Stimulated activated CD4-positive, alpha-beta T cell treated with anti-CD3 and anti-CD28 coated beads, TNF-alpha, amount 100 ng/mL, for 48 hours (primary cell): Measurements from ENCODE around the gene ZNF846.
A peak's percentile ranks its signal among the peaks of the same experiment; 100 is the strongest.
"Not testable (repeated sequence)": the region's sequence is repeated elsewhere in the genome, so short reads cannot be mapped to it uniquely, and the experiment has no call there.

Source experiments
- DNase-seq, 3 donors: peaks; one replicate each; pipeline ENCODE4 v3.0.0-alpha.2; 2020; ENCODE audit warnings: low read depth in 3 of 3

Gene ZNF846

DNA sequence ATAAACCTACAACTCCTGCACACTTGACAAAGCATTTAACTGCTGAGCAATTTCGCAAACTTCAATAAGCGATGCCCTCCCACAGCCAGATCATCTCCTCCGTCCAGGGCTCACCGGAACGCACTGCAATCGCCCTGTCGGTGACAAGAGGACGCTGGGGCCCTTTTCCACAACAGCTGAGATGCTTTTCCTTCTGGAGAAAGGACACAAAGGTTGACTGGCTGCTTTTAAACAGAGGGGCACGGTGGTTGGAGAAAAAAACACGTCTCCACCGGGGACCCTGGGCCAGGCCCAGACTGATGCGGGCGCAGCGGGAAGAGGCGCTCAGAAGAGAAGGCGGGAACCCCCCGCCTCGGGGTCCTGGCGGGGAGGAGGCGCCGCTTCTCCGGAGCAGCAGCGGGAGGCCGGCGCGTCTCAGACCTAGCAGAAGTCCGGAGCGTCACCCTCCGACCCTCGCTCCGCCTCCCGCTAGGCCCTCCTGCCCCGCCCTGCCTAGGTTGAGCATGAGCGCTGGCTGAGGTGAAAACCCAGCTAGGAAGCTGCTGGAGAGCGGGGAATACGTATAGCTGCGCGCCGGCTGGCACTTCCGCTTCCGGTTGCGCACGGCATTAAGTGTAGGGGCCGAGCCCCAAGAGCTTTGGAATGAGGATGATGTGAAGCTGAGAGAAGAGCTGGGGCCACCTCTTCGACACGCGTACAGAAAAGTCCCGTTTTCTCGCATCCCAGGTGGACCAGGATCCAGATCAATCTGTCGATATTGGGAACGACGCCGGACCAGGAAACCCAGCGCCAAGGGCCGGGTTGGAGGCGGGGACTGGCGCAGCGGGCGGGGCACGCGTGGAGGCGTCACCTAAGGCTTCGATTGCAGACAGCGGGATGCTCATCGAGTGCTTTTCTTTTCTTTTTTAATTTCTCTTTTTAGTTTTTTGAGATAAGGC is at the start of gene ZNF846:
ZNF846 (minus strand) TSS at position 564 of the 938 bp plus-strand sequence. CDS start 3,788 bp downstream, outside the sequence.
- peak; percentile 87 to 90 (median 89) for DNase-seq

DNA sequence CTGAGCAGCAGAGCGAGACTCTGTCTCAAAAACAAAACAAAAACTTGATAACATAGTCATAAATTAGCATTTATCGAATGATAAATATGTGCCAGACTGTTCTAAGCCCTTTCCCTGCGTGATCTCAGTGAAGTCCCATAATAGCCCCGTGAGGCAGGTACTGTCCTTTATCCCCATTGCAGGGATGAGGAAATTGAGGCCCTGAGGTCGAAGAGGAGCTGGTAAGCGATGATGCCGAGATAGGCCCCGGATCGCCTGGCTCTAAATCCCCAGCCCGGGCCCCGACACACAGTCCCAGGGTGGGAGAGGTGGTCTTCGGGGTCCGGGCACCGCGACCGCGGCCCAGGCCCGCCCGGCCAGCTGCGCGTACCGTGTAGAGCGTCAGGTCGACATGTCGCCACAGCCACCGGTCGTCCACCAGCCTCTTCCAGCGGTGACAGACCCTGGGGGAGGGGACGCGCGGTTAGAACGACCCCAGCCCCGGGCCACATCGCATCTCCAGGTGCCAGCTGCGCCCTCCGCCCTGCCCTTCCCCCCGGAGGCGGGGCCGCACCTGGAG is 49.7 kb upstream of the ZNF846 start:
- no peak for DNase-seq

DNA sequence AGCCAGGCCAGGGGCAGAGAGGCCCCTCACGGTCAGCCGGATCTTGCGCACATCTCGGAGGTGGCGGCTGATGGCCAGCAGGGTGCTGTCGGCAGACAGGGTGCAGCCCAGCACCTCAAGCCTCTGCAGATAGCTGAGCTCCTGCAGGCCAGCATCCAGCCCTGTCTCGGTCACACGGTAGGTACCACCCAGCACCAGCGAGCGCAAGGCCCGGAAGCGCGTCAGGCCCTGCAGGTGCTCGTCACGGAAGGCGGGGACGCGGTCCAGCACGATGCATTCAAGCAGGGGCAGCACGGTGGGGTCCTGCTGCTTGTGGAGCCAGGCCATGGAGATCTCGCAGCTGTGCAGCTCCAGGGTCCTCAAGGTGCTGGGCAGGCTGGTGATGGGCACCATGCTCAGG is 42.6 kb upstream of the ZNF846 start:
- DNase-seq = no peak

DNA sequence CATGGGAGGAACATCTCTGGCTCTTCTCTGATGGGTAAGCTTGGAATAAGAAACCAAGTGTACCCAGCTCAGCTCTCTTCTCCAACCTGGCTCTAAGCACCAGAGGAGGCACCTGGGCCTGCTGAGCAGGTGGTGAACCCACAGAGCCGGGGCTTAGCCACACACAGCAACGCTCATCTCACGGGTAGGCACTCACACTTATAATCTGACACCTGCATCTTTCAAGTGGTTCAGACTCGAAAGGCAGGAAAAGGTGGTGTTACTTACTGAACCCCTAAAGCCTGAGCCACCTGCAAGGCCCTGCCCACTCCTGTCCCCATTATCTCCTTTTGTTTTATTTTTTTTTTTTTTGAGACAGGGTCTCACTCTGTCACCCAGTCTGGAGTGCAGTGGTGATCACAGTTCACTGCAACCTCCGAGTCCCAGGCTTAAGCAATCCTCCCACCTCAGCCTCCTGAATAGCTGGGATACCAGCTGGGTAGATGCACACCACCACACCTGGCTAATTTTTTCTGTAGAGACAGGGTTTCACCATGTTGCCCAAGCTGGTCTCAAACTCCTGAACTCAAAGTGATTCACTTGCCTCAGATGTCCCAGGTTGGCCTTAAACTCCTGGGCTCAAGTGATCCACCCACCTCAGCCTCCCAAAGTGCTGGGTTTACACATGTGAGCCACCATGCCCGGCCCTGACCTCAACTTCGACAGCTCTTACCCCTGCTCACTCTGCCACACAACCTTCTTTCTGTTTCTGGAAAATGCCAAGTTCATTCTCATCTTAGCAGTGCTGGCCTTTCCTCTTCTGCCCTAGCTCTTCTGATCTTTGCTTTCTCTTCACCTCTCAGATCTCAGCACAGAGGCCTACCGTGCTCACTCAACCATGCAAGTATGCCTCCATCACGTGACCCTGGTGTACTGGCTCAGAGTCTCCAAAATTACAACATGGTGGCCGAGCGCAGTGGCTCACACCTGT is 40.6 kb upstream of the ZNF846 start:
- DNase-seq = no peak

DNA sequence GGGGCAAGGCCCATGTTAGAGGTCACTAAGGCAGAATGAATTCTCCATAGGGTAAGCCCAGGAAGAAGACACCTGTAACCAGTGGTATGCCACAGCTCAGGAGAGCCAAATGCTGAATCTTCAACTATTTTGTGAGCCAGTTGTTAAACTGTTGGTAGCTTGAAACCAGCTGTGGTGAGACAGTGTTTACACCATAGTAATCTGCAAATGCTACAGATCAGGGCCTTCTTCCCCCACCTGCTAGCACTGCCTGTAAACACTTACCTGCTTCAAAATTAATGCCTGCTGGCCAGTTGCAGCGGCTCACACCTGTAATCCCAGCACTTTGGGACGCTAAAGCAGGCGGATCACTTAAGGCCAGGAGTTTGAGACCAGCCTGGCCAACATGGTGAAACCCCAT is 38.3 kb upstream of the ZNF846 start:
- DNase-seq = no peak

DNA sequence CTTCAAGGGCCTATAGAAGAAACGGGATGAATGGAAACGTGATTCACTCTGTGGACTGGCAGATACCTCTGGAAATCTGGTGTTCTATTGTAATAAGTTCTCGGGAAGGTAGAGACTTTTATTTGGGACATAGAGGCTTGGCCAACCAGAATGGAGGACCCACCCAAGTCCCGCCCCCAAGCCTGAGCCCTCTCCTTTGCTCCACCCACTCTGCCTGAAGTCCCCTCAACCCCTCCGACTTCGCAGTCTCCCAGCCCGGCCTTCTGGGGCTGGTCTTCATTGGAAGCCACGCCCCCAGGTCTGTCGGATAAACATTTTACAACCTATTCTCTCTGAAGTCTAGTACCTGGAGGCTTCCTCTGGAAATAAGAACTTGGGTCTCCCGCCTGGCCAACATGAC is 33.4 kb upstream of the ZNF846 start:
- no peak for DNase-seq

DNA sequence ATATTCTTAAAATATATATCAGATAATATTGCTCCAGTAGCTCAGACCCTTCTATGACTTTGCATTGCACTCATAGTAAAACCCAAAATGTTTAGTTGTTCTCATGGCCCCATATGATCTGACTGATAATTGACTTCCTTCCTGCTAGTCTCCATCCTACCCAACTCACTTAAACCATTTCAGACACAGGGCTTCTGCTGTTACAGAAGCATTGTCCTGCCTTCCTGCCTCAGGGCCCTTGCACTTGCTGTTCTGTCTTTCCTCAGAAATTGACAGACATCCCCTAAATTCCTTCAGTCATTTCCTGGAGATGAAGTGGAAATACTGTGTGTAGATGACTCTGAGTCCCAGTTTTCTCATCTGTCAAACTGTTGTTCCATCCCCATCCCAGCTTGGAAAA is 30.6 kb upstream of the ZNF846 start:
- DNase-seq = no peak

DNA sequence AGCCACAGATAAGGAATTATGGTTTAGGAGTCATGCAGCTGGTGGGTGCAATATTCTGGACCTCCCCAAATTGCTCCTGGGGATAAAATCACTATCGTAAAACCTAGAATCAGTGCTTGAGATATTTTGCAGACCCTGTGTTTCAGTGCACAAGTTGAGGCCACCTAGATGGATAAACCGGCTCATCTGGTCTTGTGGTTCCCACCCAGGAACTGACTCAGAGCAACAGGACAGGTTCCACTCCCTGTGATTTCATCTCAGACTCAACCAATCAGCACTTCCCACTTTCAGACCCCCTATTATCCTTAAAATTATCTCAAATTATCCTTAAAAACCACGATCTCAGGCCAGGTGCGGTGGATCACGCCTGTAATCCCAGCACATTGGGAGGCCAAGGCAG is 29.3 kb upstream of the ZNF846 start:
- no peak for DNase-seq

DNA sequence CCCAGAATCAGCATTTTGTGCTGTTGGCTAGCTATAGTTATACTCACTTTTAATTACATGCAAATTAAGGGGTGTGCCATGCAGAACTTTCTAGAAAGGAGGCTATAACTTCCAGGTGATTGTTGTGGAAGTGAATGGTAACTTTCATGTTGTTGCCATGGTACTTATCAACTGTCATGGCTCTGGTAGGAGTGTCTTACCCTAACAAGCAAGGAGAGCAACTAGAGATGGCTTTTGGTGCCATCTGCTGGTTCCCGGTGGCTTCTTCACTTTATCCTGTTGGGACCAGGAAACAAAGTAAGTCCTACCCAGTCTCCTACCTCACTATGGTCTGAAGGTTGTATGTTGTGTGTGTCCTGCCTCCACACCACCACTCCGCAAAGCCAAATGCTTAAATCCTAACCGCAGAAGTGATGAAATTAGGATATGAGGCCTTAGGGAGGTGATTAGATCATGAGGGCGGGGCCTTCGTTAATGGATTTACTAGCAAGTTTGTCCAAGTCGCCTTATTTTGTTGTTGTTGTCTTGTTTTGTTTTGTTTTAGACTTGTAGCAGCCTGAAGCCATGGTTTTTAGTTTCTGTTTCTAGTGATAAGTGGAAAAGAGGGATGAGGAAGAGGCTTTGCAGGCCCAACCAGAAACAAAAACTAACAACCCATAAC is 27.7 kb upstream of the ZNF846 start:
- DNase-seq = peak; percentile 53 to 79 (median 56)

DNA sequence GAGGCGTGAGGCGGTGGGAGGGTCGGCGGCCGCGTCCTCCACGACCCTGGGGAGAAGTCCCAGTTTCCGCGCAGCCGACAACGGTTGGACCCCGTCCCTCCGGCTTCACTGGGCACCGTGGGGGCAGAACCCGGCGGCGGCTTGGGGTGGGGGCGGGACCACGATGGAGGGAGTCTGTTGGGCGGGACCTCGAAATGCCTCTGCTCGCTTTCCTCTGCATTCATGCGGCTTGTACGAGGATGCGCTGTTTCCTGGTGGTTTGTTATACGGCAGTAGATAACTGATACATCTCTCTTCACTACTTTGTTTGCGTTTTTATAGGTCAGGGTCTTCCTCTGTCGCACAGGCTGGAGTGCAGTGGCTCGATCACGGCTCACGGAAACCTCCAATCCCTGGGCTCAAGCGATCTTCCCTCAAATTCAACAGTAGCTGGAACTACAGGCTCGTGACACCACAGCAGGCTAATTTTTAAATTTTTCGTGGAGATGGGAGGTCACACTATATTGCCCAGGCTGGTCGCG is 24.6 kb upstream of the ZNF846 start:
- DNase-seq = peak; percentile 21 to 57 (median 38)

DNA sequence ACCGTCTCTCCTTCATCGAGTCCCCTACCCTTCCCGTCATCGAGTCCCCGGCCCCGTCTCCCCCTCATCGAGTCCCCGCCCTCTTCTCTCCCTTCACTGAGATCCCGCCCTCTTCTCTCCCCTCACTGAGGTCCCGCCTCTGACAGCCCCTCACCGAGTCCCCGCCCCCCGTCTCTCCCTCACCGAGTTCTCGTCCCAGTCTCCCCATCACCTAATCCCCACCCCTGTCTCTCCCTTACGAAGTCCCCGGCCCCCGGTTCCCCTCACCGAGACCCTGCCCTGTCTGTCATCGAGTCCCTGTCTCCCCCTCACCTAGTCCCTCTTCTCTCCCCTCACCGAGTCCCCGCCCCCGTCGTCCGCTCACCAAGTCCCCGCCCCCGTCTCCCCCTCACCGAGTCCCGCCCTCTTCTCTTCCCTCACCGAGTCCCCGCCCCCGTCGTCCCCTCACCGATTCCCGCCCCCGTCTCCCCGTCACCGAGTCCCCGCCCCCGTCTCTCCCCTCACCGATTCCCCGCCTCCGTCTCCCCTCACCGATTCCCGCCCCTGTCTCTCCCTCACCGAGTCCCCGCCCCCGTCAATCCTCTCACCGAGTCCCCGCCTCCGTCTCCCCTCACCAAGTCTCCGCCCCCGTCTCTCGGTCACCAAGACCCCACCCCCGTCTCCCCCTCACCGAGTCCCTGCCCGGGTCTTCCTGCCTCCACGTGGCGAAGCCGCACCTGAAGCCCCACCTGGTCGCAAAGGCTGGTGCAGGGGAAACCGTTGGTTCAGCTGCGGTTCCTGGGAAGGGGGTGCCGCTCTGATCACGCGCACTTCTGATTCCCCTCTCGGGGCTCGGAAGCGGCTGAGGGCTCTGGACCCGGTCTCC is 23.9 kb upstream of the ZNF846 start:
- DNase-seq = peak; percentile 73 to 94 (median 82)

DNA sequence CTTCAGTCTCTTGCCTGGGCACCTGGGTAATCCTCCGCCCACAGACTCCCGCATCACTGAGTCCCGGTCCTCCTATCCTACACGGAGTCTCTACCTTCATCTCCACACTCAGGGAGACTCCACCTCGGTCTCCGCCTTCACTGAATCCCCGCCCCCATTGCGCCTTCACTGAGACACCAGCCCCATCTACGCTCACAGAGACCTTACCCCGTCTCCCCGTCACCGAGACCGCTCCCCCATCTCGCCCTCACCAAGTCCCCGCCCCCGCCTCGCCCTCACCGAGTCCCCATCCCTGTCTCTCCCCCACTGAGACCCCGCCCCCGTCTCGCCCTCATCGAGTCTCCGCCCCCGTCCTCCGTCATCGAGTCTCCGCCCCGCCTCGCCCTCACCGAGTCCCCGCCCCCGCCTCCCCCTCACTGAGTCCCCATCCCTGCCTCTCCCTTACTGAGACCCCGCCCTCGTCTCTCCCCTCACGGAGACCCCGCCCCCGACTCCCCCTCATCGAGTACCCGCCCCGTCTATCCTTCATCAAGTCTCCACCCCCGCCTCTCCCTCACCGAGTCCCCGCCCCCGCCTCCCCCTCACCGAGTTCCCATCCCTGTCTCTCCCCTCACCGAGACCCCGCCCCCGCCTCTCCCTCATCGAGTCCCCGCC is 23.1 kb upstream of the ZNF846 start:
- DNase-seq = peak; percentile 84 to 94 (median 89)

DNA sequence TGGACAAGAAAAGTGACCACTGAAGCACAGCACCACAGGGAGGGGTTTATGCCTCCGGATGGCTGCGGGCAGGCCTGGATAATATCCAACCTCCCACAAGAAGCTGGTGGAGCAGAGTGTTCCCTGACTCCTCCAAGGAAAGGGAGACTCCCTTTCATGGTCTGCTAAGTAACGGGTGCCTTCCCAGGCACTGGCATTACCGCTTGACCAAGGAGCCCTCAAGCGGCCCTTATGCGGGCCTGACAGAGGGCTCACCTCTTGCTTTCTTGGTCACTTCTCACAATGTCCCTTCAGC is 22.5 kb upstream of the ZNF846 start:
- DNase-seq = not testable (repeated sequence)

DNA sequence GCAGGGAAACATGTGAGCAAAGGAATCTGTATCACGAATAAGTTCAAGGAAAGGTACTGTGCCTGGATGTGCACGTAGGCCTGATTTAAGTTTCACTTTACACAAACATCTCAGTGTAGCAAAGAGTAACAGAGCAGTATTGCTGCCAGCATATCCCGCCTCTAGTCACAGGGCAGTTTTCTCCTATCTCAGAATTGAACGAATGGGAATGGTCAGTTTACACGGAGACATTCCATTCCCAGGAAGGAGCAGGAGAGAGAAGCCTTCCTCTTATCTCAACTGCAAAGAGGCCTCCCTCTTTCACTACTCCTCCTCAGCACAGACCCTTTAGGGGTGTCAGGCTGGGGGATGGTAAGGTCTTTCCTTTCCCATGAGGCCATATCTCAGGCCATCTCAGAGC is 21.0 kb upstream of the ZNF846 start:
- not testable (repeated sequence) for DNase-seq

DNA sequence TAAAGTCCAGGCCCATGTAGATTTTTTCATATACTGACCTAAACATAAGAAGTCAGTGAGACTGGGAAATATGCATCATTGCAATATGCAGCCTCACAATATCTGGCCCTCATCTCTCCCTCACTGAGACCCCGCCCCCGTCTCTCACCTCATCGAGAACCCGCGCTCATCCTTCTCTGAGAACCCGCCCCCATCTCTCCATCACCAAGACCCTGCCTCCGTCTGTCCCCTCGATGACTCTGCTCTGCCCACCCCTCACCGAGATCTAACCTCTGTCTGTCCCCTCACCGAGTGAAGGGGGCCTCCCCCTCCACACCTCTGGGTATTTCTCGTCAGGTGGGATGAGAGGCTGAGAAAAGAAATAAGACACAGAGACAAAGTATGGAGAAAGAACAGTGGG is 20.5 kb upstream of the ZNF846 start:
- DNase-seq = no peak

DNA sequence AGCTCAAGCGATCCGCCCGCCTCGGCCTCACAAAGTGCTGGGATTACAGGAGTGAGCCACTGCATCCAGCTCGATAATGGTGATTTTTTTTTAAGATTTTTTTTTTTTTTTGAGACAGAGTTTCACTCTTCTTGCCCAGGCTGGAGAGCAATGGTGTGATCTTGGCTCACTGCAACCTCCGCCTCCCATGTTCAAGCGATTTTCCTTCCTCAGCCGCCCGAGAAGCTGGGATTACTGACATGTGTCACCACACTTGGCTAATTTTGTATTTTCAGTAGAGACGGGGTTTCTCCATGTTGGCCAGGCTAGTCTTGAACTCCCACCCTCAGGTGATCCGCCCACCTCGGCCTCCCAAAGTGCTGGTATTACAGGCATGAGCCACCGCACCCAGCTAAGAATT is 20.1 kb upstream of the ZNF846 start:
- DNase-seq = not testable (repeated sequence)

DNA sequence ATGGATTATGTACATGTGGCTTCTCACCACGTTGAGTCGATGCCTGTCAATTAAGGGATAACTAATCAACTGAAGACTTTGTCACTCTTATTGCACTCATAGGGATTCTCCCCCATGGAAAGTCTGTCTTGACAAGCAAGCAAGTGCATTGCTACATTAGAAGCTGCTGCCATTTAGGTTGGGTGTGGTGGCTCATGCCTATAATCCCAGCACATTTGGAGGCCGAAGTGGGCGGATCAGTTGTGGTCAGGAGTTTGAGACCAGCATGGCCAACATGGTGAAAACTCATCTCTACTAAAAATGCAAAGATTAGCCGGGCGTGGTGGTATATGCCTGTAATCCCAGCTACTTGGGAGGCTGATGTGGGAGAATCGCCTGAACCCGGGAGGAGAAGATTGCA is 18.3 kb upstream of the ZNF846 start:
- no peak for DNase-seq

DNA sequence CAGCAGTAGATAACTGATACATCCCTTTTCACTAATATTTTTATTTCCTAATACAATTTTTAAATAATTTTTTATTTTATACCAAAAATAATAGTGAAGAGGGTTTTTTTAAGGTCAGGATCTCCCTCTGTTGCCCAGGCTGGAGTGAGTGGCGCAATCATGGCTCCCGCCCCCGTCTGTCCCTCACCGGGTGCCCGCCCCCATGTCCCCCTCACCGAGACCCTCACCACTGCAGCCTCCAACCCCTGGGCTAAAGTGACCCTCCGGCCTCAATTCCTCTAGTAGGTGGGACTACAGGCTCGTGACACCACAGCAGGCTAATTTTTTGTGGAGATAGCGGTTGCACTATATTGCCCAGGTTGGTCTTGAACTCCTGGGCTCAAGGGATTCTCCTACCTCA is 17.8 kb upstream of the ZNF846 start:
- DNase-seq = no peak

DNA sequence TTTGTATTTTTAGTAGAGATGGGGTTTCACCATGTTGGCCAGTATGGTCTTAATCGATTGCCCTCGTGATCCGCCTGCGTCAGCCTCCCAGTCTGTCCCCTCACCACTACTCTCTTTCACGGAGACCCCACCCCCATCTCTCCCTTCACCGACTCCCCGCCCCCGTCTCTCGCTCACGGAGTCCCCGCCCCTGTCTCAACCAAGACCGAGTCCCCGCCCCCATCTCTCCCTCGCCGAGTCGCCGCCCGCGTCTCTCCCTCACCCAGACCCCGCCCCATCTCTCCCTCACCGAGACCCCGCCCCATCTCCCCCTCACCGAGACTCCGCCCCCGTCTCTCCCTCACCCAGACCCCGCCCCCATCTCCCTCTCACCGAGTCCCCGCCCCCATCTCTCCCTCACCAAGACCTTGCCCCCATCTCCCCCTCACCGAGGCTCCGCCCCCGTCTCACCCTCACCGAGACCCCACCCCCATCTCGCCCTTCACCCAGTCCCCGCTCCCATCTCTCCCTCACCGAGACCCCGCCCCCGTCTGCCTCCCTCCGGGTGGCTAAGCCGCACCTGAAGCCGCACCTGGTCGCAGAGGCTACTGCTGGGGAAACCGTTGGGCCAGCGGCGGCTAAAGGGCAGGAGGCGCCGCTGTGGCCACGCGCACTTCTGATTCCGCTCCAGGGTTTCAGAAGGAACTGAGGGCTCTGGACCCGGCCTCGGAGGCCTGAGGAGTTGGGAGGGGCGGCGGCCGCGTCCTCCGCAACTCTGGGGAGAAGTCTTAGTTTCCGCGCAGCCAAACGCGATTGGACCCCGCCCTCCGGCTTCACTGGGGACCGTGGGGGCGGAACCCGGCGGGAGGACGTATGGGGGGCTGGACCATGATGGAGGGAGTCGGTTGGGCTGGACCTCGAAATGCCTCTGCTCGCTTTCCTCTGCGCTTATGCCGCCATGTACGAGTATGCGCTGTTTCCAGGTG is 17.1 kb upstream of the ZNF846 start:
- peak; percentile 95 to 100 (median 97) for DNase-seq
